Measurements from ENCODE around the gene IQCF6.
A peak's percentile ranks its signal among the peaks of the same experiment; 100 is the strongest.
"Not testable (repeated sequence)": the region's sequence is repeated elsewhere in the genome, so short reads cannot be mapped to it uniquely, and the experiment has no call there.

IQCF6 gene

DNA sequence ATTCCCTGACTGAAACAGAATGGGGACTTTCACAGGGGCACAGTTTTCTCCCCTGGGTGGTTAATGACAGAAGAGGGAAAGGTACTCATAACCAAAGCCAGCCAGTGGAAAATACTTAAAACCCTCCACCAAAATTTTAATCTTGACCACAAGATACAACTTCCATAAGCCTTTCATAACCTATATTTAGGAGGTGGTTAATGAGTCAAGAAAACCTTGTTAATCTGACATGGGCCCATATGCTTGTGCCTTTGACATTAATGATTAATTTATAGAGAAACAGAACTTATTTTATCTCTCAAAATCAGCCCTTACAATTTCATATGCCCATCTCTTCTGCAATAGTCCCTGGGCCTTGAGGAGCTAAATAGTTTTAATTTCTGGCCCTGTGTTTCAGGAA, 31.2 kb downstream of the IQCF6 start:
- no peak overlapping the region for H3K4me3 ChIP-seq (ENCODE audit: low read depth, low read length)
- TF ChIP-seq, protein P1, sequence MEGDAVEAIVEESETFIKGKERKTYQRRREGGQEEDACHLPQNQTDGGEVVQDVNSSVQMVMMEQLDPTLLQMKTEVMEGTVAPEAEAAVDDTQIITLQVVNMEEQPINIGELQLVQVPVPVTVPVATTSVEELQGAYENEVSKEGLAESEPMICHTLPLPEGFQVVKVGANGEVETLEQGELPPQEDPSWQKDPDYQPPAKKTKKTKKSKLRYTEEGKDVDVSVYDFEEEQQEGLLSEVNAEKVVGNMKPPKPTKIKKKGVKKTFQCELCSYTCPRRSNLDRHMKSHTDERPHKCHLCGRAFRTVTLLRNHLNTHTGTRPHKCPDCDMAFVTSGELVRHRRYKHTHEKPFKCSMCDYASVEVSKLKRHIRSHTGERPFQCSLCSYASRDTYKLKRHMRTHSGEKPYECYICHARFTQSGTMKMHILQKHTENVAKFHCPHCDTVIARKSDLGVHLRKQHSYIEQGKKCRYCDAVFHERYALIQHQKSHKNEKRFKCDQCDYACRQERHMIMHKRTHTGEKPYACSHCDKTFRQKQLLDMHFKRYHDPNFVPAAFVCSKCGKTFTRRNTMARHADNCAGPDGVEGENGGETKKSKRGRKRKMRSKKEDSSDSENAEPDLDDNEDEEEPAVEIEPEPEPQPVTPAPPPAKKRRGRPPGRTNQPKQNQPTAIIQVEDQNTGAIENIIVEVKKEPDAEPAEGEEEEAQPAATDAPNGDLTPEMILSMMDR (IDR thresholded peaks at IDR 0.05; ENCODE audit: low read depth, low read length), result no peak
- TF ChIP-seq, protein P2, sequence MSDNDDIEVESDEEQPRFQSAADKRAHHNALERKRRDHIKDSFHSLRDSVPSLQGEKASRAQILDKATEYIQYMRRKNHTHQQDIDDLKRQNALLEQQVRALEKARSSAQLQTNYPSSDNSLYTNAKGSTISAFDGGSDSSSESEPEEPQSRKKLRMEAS (IDR thresholded peaks at IDR 0.05; ENCODE audit: low read depth, low read length), result no peak
- no peak for TF ChIP-seq MYC (IDR thresholded peaks at IDR 0.05; ENCODE audit: low read depth, low read length)
- TF ChIP-seq POLR2A (IDR thresholded peaks at IDR 0.05; ENCODE audit: extremely low read depth, insufficient read length), result no peak
- no peak for DNase-seq (ENCODE audit: low read depth)

DNA sequence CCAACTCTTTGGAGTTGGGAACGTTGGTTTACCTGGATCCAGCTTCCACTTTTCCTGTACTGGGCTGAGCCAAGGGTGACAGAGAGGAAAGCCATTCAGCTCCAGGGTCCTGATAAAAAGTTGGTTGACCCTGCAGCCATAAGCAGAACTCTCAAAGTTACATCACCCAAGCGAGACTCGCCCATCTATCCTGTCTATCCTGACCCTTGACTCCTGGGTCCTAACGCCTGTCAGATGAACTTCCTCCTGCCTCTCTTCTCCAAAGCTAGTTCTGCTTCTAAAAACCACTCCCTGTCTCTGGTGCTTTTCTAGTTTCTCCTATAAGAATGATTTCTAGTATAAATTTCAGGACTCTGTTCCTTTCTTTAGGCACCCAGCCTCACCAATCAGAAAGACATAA, 36.1 kb downstream of the IQCF6 start:
- peak; percentile 72 for DNase-seq (ENCODE audit: low read depth)
- H3K4me3 ChIP-seq (ENCODE audit: low read depth, low read length), result not testable (repeated sequence)

DNA sequence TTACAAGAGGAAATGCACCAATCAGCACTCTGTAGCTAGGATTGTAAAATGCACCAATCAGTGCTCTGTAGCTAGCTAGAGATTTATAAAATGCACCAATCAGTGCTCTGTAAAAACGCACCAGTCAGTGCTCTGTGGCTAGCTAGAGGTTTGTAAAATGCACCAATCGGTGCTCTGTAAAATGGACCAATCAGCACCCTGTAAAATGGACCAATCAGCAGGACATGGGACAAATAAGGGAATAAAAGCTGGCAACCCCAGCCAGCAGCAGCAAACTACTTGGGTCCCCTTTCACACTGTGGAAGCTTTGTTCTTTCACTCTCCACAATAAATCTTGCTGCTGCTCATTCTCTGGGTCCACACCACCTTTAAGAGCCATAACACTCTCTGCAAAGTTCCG, 36.7 kb downstream of the IQCF6 start:
- not testable (repeated sequence) for H3K4me3 ChIP-seq (ENCODE audit: low read depth, low read length); DNase-seq (ENCODE audit: low read depth)

DNA sequence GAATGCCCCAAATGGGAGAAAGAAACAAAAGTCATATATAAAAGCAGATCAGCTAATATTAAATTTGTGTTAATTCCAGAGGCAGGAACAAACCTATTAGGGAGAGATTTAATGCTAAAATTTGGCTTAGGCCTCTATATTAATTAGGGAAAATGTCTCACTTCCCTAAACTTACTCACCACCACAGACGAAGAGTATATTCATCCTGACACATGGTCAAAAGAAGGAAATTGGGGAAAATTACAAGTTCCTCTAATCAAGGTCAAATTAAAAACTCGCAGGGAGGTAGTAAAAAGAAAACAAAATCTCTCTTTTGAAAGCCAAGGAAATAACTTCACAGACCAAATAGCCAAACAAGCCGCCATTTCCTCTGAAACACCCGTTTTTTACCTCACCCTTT, 39.9 kb downstream of the IQCF6 start:
- TF ChIP-seq POLR2A (IDR thresholded peaks at IDR 0.05; ENCODE audit: extremely low read depth, insufficient read length) (no peak), MYC (IDR thresholded peaks at IDR 0.05; ENCODE audit: low read depth, low read length) (no peak)
- TF ChIP-seq, protein P2 (IDR thresholded peaks at IDR 0.05; ENCODE audit: low read depth, low read length), result no peak
- TF ChIP-seq, protein P1 (IDR thresholded peaks at IDR 0.05; ENCODE audit: low read depth, low read length), result no peak
- no peak for DNase-seq (ENCODE audit: low read depth)
- no peak overlapping the region for H3K4me3 ChIP-seq (ENCODE audit: low read depth, low read length)

DNA sequence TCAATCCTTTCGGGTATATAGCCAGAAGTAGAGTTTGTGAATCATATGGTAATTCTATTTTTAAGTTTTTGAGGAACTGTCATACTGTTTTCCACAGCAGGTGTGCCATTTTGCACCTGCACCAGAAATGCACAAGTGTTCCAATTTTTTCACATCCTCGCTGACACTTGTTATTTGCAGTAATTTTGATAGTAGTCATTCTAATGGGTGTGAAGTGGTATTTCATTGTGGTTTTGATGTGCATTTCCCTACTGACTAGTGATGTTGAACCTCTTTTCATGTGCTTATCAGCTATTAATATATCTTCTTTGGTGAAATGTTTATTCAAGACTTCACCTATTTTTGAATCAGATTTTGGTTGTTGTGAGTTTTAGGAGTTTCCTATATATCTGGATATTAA, 43.1 kb downstream of the IQCF6 start:
- no peak for TF ChIP-seq MYC (IDR thresholded peaks at IDR 0.05; ENCODE audit: low read depth, low read length)
- TF ChIP-seq, protein P2 (IDR thresholded peaks at IDR 0.05; ENCODE audit: low read depth, low read length), result no peak
- TF ChIP-seq, protein P1 (IDR thresholded peaks at IDR 0.05; ENCODE audit: low read depth, low read length), result no peak
- TF ChIP-seq POLR2A (IDR thresholded peaks at IDR 0.05; ENCODE audit: extremely low read depth, insufficient read length), result no peak
- no peak for DNase-seq (ENCODE audit: low read depth)
- no peak overlapping the region for H3K4me3 ChIP-seq (ENCODE audit: low read depth, low read length)

DNA sequence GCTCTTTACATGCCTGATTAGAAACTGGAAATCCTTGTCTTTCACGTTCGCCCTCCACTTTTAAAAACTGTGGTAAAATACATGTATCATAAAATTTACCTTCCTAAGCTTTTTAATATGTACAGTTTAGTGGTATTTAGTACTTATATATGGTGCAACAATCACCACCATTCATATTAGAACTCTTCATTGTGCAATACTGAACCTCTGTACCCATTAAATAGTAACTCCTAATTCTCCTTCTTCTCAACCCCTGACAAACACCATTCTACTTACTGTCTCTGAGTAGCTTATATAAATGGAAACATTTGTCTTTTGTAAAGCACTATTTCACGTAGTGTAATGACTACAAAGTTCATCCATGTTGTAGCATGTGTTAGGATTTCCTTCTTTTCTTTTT, 44.0 kb downstream of the IQCF6 start:
- no peak for TF ChIP-seq MYC (IDR thresholded peaks at IDR 0.05; ENCODE audit: low read depth, low read length)
- TF ChIP-seq, protein P2 (IDR thresholded peaks at IDR 0.05; ENCODE audit: low read depth, low read length), result no peak
- no peak for TF ChIP-seq POLR2A (IDR thresholded peaks at IDR 0.05; ENCODE audit: extremely low read depth, insufficient read length)
- TF ChIP-seq, protein P1 (IDR thresholded peaks at IDR 0.05; ENCODE audit: low read depth, low read length), result no peak
- DNase-seq (ENCODE audit: low read depth), result no peak
- no peak overlapping the region for H3K4me3 ChIP-seq (ENCODE audit: low read depth, low read length)

DNA sequence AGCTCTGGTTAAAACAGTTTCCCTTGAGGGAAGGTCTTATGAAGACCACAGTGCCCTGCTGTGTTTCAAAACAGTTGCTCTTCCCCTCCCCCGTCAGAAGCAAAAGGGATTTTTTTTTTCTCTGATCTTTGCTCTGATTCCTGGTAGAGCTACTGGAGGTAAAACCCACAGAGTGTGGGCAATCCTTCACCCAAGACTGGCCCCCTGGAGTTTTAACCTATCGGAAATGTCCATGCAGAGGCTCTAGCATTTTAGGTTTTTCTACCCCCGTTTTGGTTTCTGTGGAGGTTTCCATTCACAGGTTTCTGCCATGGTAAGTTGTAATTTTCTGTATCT, 44.5 kb downstream of the IQCF6 start:
- TF ChIP-seq, protein P1 (IDR thresholded peaks at IDR 0.05; ENCODE audit: low read depth, low read length), result no peak
- TF ChIP-seq, protein P2 (IDR thresholded peaks at IDR 0.05; ENCODE audit: low read depth, low read length), result no peak
- DNase-seq (ENCODE audit: low read depth), result peak; percentile 35
- H3K4me3 ChIP-seq (ENCODE audit: low read depth, low read length), result no peak overlapping the region

Measured in NB4 (cell line).